HL-60 (cell line): Measurements from ENCODE around the gene CTPS2.

ENCODE experiments used
- DNase-seq, 2 experiments: peaks; one replicate each; pipeline ENCODE4 v3.0.0-alpha.2; 2010 to 2020; ENCODE audit warnings: low read depth in 1 of 2, low spot score in 1 of 2
- H3K27ac ChIP-seq: fragments of 250-450 bp; sonication (Bioruptor Pico); replicated peaks from 2 replicates; pipeline ENCODE4 v1.5.1; 2020; ENCODE audit warnings: mild to moderate bottlenecking, moderate library complexity
- H3K27me3 ChIP-seq: fragments of 250-450 bp; sonication (Bioruptor Pico); 2 replicates; pipeline ENCODE4 v1.5.1; 2021; ENCODE audit warnings: mild to moderate bottlenecking, moderate library complexity; ENCODE audit not compliant: insufficient read depth, poor library complexity, severe bottlenecking
- H3K4me3 ChIP-seq: replicated peaks from 2 replicates; pipeline ENCODE4 v1.5.1; 2011; ENCODE audit warnings: mild to moderate bottlenecking, control low read depth, low read length; ENCODE audit not compliant: insufficient read depth
- GABPA ChIP-seq: IDR thresholded peaks from 2 replicates; pipeline ENCODE4 v1.6.1; 2012; ENCODE audit warnings: low read depth
- POLR2AphosphoS5 ChIP-seq: IDR thresholded peaks from 2 replicates; pipeline ENCODE4 v1.6.1; 2012; ENCODE audit warnings: low read depth
- SPI1 ChIP-seq: IDR thresholded peaks from 2 replicates; pipeline ENCODE4 v1.6.1; 2012; ENCODE audit warnings: low read depth, mild to moderate bottlenecking, borderline replicate concordance
- TF ChIP-seq, protein P1 (sequence below): IDR thresholded peaks from 2 replicates; pipeline ENCODE4 v1.6.1; 2012; ENCODE audit warnings: low read depth; ENCODE audit not compliant: insufficient replicate concordance
- TF ChIP-seq, protein P2 (sequence below): IDR thresholded peaks from one replicate; pipeline ENCODE4 v1.5.1; 2011; ENCODE audit warnings: low read length, control low read depth, inconsistent platforms; ENCODE audit not compliant: insufficient read depth

The CTPS2 gene

DNA sequence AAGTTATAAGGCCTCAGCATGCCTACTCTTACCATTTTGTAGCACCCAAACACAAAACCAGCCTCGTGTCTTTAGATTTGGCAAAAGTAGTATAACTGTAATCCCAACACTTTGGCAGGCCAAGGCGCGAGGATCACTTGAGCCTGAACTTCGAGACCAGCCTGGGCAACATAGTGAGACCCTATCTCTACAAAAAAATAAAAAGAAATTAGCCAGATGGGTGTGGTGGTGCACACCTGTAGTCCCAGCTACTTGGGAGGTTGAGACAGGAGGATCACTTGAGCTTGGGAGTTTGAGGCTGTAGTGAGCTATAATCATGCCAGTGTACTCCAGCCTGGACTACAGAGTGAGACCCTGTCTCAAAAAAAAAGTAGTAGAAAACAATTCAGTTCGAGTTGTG is 24.6 kb upstream of the CTPS2 start:
- Histone ChIP-seq H3K27ac (no peak overlapping the region), H3K27me3 (no peaks in the 10 kb centered on the region), H3K4me3 (no peak overlapping the region)
- TF ChIP-seq, protein P1, sequence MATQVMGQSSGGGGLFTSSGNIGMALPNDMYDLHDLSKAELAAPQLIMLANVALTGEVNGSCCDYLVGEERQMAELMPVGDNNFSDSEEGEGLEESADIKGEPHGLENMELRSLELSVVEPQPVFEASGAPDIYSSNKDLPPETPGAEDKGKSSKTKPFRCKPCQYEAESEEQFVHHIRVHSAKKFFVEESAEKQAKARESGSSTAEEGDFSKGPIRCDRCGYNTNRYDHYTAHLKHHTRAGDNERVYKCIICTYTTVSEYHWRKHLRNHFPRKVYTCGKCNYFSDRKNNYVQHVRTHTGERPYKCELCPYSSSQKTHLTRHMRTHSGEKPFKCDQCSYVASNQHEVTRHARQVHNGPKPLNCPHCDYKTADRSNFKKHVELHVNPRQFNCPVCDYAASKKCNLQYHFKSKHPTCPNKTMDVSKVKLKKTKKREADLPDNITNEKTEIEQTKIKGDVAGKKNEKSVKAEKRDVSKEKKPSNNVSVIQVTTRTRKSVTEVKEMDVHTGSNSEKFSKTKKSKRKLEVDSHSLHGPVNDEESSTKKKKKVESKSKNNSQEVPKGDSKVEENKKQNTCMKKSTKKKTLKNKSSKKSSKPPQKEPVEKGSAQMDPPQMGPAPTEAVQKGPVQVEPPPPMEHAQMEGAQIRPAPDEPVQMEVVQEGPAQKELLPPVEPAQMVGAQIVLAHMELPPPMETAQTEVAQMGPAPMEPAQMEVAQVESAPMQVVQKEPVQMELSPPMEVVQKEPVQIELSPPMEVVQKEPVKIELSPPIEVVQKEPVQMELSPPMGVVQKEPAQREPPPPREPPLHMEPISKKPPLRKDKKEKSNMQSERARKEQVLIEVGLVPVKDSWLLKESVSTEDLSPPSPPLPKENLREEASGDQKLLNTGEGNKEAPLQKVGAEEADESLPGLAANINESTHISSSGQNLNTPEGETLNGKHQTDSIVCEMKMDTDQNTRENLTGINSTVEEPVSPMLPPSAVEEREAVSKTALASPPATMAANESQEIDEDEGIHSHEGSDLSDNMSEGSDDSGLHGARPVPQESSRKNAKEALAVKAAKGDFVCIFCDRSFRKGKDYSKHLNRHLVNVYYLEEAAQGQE = no peak
- TF ChIP-seq SPI1 (no peak), GABPA (no peak), POLR2AphosphoS5 (no peak)
- TF ChIP-seq, protein P2, sequence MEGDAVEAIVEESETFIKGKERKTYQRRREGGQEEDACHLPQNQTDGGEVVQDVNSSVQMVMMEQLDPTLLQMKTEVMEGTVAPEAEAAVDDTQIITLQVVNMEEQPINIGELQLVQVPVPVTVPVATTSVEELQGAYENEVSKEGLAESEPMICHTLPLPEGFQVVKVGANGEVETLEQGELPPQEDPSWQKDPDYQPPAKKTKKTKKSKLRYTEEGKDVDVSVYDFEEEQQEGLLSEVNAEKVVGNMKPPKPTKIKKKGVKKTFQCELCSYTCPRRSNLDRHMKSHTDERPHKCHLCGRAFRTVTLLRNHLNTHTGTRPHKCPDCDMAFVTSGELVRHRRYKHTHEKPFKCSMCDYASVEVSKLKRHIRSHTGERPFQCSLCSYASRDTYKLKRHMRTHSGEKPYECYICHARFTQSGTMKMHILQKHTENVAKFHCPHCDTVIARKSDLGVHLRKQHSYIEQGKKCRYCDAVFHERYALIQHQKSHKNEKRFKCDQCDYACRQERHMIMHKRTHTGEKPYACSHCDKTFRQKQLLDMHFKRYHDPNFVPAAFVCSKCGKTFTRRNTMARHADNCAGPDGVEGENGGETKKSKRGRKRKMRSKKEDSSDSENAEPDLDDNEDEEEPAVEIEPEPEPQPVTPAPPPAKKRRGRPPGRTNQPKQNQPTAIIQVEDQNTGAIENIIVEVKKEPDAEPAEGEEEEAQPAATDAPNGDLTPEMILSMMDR = no peak
- DNase-seq = no peak

DNA sequence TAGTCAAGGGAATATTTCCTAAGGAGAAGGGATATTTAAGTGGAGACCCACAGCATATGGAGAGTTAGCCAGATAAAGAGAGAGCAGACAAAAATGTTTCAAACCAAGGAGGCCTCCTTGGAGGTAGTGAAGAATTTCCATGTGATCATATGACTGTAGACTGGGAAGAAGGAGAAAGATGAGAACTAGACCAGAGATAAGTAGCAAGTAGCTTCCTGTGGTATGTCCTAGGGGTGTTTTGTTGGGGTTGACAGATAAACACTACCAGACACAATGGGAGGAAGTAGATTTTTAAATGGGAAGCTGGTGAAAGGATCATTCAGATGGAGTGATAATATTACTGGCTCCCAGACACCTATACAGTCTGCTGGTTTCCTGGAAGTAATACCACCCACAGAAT is 20.5 kb upstream of the CTPS2 start:
- no peak for DNase-seq
- Histone ChIP-seq H3K27me3 (no peaks in the 10 kb centered on the region), H3K4me3 (no peak overlapping the region), H3K27ac (no peak overlapping the region)
- TF ChIP-seq, protein P2 = no peak
- no peak for TF ChIP-seq GABPA
- no peak for TF ChIP-seq POLR2AphosphoS5
- no peak for TF ChIP-seq SPI1
- TF ChIP-seq, protein P1 = no peak

DNA sequence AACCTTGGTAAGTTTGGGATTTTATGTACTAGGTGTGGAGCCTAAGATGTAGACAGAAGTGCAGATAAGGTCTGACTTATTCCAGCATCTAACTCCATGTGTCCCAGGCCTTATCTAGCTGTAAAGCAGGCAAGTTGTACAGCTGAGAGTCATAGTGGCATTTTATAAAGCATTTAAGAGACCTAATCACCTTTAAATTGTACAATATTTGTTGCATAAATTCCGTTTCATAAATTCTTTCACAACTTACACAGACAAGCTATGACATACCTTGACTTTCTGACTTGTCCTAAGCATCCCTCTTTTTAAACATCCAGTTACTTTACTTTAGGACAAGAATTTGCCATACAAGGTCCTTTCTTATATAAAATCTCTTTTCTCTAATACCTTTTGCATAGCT is 18.0 kb upstream of the CTPS2 start:
- no peak for TF ChIP-seq SPI1
- no peak for TF ChIP-seq GABPA
- TF ChIP-seq, protein P2 = no peak
- TF ChIP-seq POLR2AphosphoS5 = no peak
- TF ChIP-seq, protein P1 = no peak
- Histone ChIP-seq H3K27me3 (no peaks in the 10 kb centered on the region), H3K27ac (no peak overlapping the region), H3K4me3 (no peak overlapping the region)
- no peak for DNase-seq
